GM19099 (cell line): Measurements from ENCODE around the gene GSC2.

Source experiments
- POLR2A ChIP-seq: IDR thresholded peaks from 3 replicates; pipeline ENCODE4 v1.6.1; 2011; ENCODE audit warnings: low read depth; ENCODE audit not compliant: insufficient read length; ENCODE audit errors: extremely low read depth

The GSC2 gene

DNA sequence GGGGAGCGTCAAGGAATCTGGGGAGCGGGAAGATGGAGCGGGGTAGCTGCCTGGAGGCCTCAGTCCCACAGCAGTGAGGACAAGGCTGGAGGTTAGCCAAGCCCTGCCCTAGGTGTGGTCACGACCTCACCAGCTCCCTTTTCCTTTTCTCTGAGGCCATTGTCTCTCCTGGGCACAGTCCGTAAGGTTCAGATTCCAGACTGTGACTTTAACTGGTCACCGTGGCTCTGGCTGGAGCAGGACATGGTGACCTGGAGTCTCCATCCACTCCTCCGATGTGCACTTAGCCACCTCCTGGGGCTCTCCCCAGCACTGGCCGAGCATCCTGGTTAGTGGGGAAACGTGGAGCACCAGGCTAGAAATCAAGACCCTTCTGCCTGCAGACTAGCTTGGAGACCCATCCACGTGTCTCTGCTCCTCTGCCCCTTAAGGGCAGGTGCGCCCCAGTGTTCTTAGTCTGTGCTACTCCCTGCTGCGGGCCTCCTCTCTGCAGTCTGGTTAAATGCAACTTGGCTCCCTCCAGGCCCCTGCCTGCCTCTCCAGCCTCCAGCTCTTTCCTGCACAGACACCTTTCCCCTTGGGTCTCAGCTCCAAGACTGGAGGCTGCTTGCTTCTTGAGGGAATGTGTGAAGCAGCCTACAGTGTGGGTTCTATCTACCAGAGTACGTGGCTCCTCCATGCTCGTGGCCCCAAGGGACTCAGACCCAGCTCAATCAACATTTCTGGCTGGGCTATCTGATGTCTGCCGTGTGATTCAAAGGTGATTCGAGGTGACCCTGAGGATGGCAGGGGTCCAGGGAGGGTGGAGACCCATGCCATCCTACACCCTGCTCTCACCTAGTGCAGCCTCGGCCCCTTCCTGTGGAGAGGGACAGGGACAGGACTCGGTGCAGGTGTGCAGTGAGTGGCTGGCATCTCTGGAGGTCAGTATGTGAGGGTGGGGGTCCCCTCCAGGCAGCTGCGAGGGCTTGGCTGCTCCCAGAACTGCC, 23.2 kb upstream of the GSC2 start:
- no peak for TF ChIP-seq POLR2A

DNA sequence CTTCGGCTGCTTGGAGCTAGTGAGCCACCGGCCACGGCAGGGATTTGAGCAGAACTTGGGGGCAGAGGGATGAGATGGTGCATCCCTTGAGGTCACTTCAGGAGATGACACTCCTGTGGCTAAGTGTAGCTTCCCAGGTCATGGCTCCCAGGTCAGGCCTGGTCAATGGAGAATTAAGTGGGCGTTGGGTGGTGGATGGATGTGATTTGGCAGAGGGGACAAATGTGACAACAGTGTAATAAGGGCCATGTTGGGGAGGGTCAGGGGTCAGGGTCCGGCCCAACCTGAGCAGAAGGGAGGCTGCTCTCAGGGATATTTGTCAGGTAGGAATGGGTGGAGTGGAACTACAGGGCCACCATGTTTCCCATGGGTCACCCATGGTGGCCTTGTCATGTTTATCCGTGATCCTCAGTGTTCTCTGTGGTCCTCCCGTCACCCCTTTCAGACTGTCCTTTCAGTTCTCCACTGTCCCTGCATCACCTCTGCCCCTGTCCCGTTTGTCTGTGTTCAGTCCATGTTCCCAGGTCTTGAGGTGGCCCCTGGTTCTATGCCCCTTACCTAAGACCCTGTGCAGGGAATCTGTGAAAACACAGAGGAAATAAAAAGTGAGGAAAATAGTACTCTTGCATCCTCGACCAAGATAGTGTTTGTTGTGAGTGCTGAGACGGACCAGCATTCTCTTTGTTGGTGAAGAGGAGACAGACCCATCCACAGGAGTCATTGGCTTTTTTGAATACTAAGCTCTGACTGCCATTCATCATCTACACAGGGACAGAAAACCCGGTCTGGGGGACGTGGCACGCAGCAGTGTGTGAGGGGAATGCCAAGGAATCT, 22.3 kb upstream of the GSC2 start:
- no peak for TF ChIP-seq POLR2A

DNA sequence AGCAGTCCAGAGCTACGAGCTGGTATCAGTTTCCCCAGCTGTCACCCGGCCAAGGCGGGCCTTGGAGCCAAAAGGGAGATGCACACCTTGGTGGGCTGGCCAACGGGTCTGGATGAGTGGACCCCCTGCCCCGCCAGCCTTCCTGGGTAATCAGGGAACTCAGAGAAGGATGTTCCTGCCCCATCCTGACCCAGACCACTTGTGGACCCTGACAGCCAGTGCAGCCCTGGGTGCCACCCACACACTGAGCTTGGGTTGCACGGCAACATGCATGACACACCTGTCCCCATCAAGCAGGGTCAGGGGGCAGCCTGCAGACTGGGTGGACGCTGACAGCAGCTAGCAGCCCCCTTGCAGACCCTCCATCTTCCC, 19.8 kb upstream of the GSC2 start:
- no peak for TF ChIP-seq POLR2A

DNA sequence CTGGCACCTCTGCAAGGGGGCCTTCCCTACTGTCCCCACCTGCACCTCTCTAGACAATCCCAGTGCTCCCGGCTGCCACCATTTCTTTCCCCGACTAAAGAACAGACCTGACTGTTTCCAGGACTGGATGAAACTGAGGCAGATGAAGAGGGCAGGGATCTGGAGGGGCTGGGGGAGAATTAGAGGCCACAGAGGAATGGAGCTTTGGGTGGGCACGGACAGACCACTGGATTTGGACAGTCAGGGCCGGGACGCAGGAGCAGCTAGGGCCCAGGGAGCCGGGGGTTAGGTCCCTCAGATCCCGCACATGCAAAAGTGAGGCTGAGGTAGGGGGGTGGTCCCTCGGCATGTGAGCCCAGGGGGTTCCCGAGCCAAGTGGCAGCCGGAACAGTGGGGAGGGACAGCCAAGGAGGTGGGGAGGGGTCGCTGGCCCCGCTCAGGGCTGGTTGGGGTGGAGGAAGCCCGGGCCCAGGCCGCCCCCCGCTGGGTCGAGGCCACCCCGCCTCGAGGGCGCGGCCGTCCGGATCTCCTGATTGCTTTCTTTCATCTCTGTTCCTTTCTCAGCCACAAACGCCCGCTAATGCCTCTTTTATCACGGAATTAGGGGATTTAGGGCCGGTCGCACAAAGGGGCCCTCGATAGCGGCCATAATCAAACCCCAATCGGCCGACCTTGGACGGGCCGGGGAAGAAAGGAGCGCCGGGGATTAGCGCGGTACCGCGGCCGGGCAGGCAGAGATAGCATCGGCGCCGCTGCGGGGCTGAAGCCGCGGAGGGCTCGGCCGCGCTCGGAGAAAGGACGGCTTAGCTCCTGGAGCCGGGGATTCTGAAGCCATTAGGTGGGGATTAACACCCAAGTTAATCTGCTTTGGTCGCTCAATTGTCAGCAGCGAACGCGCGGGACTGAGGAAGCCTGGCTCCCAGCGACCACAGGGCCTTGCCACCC, 19.2 kb upstream of the GSC2 start:
- no peak for TF ChIP-seq POLR2A

DNA sequence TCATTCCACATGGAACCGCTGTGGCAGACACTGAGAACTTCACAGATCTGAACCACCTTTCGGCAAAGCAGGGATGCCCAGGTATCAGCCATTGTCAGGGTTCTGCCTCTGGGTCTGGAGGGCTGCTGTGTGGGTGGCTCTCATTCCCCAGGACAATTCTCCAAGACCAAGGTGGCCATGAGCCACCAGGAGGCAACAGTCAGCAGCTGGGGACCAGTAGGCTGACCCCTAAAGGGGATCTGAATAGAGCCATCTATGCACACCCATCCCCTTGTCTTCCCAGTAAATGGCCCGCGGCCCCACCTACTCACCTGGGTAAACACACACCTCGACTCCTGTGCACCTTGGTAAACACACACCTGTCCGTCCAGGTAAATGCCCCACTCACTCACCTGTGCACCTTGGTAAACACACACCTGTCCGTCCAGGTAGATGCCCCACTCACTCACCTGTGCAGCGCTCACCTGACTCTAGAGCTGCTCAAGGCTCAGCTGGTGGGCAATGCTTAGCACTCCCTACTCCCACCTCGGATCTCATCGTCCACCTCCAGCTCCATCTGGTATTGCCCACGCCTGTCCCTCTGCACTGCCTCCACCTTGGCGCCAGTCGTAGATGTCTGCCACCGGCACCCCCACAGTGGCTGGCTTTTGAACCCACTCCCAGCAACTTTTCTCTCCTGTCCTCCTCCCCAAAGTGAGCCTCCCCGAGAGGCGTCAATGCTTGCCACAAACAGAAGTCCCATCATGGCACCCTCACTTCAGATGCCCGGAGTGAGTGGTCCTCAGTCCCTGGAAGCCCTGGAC, 18.2 kb upstream of the GSC2 start:
- no peak for TF ChIP-seq POLR2A

DNA sequence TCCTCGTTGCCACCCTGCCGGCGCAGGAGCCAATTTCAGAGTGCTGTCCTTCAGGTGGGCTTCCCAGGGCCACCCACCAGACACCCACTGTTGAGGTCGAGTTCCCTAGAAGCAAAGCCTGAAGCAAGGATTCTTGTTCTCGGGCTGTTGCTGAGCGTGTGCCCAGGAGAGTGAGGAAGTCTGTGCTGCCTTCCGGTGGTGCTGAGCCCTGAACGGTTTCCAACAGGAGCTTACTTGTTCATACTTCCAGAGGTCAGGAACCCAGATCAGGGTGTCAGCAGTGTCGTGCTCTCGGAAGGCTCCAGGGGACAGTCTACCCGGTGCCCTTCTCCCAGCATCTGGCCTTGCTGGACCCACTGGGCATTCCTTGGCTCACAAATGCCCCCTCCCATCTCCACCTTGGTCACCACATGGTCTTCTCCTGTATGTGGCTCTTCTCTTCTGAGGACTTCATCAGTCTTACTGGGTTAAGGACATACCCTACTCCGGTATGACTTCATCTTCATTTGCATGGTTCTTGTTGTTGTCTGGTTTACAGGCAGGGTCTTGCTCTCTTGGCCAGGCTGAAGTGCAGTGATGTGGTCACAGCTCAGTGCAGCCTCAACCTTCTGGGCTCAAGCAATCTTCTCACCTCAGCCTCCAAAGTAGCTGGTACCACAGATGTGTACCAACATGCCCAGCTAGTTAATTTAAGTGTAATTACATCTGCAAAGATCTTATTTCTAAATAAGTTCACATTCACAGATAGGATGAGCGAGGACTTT, 17.2 kb upstream of the GSC2 start:
- TF ChIP-seq POLR2A, result no peak

DNA sequence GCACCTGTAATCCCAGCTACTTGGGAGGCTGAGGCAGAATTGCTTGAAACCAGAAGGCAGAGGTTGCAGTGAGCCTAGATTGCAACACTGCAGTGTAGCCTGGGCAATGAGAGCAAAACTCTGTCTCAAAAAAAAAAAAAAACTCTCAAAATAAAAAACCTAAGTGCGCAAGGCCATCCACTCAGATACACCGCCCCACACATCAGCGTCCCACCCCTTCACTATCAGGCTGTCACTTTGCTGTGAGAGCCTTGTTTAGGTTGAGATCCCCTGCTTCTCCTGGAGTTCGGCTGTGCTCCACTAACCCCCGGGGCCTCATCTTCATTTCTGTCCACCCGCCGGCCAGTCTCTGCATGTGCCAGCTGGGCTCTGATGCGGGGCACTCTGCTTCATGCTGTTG, 16.3 kb upstream of the GSC2 start:
- no peak for TF ChIP-seq POLR2A

DNA sequence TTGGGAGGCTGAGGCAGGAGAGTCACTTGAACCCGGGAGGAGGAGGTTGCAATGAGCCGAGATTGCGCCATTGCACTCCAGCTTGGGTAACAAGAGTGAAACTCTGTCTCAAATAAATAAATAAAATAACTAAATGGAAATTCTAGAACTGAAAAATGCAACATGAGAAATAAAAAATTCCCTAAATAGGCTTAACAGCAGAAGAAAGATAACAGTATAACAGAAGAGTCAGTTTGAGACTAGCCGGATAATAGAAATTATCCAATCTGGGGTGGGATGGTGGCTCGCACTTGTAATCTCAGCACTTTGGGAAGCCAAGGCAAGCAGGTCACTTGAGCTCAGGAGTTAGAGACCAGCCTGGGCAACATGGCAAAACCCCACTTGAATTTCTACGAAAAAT, 14.3 kb upstream of the GSC2 start:
- TF ChIP-seq POLR2A, result no peak

DNA sequence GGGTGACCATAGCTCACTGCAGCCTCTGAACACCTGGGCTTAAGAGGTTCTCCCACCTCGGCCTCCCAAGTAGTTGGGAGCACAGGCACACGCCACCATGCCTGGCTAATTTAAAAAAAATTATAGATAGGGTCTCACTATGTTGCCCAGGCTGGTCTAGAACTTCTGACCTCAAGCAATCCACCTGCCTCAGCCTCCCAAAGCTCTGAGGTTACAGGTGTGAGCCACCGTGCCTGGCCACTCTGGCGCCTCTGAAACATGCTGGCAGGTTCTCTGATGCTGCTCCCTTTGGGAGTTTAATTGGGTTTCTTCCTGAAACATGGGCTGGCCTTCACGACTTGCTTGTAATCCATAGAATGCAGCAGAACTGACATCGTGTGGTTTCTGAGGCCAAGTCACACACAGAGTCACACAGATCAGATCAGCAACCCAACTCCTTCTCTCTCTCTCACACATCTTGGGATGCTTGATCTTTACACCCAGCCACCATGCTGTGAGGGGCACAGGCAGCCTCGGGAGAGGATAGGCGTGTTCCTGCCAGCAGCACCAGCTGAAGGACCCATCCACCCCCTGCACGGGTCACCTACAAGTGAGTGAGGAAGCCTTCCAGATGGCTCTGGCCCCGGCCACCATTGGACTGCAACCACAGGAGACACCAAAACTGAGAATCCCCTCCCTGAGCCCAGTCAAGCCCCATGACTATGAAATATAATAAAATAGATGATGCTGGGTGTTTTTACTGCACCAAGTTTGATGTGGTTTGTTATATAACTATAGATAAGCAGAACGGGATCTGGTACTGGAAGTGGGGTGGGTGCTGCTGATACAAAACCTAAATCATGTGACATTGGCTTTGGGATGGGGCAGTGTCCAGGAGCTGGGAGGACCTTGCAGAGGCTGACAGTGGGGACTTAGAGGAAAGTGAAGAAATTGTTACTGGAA, 3.1 kb upstream of the GSC2 start:
- TF ChIP-seq POLR2A, result no peak

DNA sequence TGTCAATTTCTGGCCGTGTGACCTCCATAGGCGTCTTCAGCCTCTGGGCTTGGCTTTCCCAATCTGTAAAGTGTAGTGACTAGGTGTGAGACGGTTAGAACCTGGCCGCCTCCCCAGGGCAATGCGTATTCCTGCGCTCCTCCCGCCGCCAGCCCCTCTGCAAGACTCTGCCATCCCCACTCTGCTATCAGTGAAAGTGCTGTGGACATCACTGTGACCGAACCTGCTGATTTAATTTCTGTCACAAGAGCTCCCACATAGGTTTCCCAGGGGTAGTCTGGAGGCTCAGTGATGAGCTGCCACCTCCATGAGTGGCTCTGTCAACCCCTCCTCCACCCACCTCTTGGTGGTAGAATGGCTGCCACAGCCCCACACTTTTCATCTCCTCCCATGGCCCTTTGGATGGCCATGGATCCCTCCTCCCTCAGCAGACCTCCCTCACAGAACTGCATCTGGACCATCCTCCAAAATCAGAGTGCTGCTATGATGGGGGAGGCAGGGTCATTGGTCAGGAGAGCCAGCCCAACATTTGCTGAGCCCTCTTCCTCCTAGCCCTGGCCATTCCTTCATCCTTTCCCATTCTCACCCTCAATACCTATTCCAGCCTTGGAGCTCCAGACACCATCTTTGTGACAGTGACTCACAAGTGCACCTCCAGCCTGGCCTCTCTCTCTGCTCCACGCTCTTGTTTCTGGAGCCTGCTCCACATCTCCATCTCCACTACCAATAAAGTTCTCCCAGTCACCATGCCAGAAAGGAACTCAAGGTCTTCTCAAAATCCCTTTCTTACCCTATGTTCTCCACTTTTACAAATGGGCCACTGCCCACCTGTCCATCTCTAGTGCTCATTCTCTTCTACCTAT, 1.5 kb upstream of the GSC2 start:
- no peak for TF ChIP-seq POLR2A
